ENCODE results near the gene RPL32.

Gene RPL32

DNA sequence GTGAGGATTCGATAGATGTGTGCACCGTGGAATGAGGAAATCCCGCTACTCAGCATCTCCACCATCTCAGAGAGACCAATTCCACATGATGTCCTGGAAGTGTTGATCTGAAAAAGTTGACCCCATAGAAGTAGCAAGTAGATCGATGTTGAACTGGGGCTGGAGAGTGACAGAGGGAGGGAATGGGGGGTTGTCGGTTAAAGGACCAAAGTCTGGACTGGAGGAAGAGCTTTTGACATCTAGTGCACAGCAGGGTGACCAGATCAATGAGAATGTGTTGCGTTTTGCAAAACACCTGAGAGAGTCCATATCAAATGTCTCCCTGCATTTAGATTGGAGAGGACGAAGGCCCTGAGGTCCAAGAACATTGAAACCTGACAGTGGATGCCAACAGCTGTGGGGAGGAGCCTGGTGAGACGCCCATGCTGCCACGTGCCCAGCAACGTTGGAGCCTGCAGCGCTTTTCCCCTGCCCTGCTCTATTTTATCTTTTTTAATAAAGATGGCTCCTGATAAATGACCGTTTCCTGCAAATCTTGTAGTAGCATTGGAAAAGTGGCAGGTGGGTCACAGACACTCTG lies 30.1 kb upstream of the RPL32 start (continued):
- TF ChIP-seq, protein P1, sequence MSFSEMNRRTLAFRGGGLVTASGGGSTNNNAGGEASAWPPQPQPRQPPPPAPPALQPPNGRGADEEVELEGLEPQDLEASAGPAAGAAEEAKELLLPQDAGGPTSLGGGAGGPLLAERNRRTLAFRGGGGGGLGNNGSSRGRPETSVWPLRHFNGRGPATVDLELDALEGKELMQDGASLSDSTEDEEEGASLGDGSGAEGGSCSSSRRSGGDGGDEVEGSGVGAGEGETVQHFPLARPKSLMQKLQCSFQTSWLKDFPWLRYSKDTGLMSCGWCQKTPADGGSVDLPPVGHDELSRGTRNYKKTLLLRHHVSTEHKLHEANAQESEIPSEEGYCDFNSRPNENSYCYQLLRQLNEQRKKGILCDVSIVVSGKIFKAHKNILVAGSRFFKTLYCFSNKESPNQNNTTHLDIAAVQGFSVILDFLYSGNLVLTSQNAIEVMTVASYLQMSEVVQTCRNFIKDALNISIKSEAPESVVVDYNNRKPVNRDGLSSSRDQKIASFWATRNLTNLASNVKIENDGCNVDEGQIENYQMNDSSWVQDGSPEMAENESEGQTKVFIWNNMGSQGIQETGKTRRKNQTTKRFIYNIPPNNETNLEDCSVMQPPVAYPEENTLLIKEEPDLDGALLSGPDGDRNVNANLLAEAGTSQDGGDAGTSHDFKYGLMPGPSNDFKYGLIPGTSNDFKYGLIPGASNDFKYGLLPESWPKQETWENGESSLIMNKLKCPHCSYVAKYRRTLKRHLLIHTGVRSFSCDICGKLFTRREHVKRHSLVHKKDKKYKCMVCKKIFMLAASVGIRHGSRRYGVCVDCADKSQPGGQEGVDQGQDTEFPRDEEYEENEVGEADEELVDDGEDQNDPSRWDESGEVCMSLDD (tag by site-specific recombination; IDR thresholded peaks at IDR 0.05) = no peak
- TF ChIP-seq, protein P2, sequence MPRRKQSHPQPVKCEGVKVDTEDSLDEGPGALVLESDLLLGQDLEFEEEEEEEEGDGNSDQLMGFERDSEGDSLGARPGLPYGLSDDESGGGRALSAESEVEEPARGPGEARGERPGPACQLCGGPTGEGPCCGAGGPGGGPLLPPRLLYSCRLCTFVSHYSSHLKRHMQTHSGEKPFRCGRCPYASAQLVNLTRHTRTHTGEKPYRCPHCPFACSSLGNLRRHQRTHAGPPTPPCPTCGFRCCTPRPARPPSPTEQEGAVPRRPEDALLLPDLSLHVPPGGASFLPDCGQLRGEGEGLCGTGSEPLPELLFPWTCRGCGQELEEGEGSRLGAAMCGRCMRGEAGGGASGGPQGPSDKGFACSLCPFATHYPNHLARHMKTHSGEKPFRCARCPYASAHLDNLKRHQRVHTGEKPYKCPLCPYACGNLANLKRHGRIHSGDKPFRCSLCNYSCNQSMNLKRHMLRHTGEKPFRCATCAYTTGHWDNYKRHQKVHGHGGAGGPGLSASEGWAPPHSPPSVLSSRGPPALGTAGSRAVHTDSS (tag by site-specific recombination; IDR thresholded peaks at IDR 0.05) = no peak
- no peak for TF ChIP-seq ZBTB20 (tag by site-specific recombination; IDR thresholded peaks at IDR 0.05)
- no peak for TF ChIP-seq ZNF132 (tag by site-specific recombination; IDR thresholded peaks at IDR 0.05; ENCODE audit: borderline replicate concordance)
- TF ChIP-seq ZNF510 (tag by site-specific recombination; IDR thresholded peaks at IDR 0.05; ENCODE audit: insufficient replicate concordance) = no peak
- TF ChIP-seq YY2 (tag by site-specific recombination; IDR thresholded peaks at IDR 0.05) = no peak
- TF ChIP-seq ZNF621 (tag by site-specific recombination; IDR thresholded peaks at IDR 0.05) = no peak
- TF ChIP-seq ZNF555 (tag by site-specific recombination; conservative IDR thresholded peaks at IDR 0.05) = no peak
- no peak for TF ChIP-seq ZFP3 (tag by site-specific recombination; IDR thresholded peaks at IDR 0.05; ENCODE audit: low read depth)
- no peak for TF ChIP-seq MEIS1 (CRISPR knock-in tag; IDR thresholded peaks at IDR 0.05; ENCODE audit: borderline replicate concordance)

DNA sequence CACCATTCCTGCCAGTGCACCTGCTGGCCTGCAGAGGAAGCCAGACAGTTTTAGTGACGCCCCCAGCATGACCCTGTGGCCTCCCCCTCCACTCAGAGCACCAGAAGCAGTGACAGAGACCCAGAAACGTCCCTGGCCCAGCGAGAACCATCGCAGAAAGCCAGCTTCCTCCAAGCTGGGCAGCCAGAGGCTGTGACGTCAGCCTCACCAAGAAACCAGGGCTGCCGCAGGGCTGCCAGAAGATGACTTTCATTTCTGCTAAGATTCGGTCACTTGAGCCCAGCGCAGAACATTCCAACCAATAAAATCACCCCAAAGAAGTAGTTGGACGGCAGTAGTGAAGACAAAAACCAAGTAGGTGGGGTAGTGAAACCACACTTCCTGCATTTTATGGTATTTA lies 29.6 kb upstream of the RPL32 start:
- no peaks in the 10 kb centered on the region for H3K4me1 ChIP-seq (ENCODE audit: control insufficient read depth, insufficient read depth, low read length)
- no peak overlapping the region for H3K27ac ChIP-seq (ENCODE audit: extremely low read depth, low read depth, low read length)
- ChIA-PET POLR2A (no interaction called here), CTCF (interaction anchor here (0.7 to 5.7 kb wide), 3 partner anchors 18 to 62 kb away, joined by 3 to 71 read pairs (median 3); no protein-coding TSS in a partner anchor)
- no peaks in the 10 kb centered on the region for H3K36me3 ChIP-seq (ENCODE audit: control insufficient read depth in 2 of 2, insufficient read depth in 1 of 2, low read length in 2 of 2)
- H3K9me3 ChIP-seq (ENCODE audit: control insufficient read depth, insufficient read depth, low read depth, low read length) = no peaks in the 10 kb centered on the region
- no peak overlapping the region for H3K4me3 ChIP-seq (ENCODE audit: low read depth, low read length)
- TF ChIP-seq ZNF324 (tag by site-specific recombination; IDR thresholded peaks at IDR 0.05) = no peak
- TF ChIP-seq, protein P3, sequence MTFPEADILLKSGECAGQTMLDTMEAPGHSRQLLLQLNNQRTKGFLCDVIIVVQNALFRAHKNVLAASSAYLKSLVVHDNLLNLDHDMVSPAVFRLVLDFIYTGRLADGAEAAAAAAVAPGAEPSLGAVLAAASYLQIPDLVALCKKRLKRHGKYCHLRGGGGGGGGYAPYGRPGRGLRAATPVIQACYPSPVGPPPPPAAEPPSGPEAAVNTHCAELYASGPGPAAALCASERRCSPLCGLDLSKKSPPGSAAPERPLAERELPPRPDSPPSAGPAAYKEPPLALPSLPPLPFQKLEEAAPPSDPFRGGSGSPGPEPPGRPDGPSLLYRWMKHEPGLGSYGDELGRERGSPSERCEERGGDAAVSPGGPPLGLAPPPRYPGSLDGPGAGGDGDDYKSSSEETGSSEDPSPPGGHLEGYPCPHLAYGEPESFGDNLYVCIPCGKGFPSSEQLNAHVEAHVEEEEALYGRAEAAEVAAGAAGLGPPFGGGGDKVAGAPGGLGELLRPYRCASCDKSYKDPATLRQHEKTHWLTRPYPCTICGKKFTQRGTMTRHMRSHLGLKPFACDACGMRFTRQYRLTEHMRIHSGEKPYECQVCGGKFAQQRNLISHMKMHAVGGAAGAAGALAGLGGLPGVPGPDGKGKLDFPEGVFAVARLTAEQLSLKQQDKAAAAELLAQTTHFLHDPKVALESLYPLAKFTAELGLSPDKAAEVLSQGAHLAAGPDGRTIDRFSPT (tag by site-specific recombination; IDR thresholded peaks at IDR 0.05) = no peak
- TF ChIP-seq ZNF544 (tag by site-specific recombination; IDR thresholded peaks at IDR 0.05) = no peak
- TF ChIP-seq, protein P4, sequence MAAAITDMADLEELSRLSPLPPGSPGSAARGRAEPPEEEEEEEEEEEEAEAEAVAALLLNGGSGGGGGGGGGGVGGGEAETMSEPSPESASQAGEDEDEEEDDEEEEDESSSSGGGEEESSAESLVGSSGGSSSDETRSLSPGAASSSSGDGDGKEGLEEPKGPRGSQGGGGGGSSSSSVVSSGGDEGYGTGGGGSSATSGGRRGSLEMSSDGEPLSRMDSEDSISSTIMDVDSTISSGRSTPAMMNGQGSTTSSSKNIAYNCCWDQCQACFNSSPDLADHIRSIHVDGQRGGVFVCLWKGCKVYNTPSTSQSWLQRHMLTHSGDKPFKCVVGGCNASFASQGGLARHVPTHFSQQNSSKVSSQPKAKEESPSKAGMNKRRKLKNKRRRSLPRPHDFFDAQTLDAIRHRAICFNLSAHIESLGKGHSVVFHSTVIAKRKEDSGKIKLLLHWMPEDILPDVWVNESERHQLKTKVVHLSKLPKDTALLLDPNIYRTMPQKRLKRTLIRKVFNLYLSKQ (tag by site-specific recombination; IDR thresholded peaks at IDR 0.05; ENCODE audit: borderline replicate concordance) = no peak
- no peak for TF ChIP-seq IKZF3 (tag by site-specific recombination; IDR thresholded peaks at IDR 0.05)
